HG03064 (cell line): ENCODE data around the gene NKAIN4.

ENCODE experiments used
- ATAC-seq: cut with Tn5 transposase; IDR thresholded peaks from one replicate; pipeline ENCODE4 v1.9.1; 2021; ENCODE audit warnings: low read depth; ENCODE audit not compliant: unreplicated experiment

The NKAIN4 gene

DNA sequence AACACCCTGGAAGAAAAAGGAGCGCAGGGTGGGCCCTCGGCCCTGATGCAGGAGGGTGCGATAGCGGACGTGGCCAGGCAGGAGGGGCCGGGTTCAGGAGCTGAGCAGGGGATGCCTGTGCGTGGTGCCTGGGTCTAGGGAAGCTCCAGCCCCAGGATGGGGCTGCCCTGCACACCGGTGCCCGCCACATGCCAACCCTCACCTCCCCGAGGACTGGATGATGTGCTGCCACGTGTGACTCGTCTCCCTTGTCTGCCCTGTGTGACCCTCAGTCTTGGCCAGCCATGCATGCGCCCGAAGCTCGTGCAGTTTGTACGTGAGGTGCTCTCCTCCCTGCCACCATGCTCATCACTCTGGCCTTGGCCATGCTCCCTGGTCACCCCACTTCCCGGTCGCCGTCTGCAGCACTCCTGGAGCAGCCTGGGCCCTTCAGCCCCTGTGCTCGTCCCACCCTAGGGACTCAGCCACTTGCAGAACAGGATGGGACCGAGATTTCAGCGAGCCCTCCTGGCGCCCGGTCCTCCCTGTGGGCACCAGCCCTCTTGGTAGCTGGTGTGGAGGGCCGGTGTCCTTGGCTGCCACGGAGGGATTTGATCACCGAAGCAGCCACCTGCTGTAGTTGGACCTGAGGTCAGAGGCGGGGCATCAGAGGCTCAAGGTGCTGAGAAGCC lies 34.5 kb upstream of the NKAIN4 start:
- no peak for ATAC-seq

DNA sequence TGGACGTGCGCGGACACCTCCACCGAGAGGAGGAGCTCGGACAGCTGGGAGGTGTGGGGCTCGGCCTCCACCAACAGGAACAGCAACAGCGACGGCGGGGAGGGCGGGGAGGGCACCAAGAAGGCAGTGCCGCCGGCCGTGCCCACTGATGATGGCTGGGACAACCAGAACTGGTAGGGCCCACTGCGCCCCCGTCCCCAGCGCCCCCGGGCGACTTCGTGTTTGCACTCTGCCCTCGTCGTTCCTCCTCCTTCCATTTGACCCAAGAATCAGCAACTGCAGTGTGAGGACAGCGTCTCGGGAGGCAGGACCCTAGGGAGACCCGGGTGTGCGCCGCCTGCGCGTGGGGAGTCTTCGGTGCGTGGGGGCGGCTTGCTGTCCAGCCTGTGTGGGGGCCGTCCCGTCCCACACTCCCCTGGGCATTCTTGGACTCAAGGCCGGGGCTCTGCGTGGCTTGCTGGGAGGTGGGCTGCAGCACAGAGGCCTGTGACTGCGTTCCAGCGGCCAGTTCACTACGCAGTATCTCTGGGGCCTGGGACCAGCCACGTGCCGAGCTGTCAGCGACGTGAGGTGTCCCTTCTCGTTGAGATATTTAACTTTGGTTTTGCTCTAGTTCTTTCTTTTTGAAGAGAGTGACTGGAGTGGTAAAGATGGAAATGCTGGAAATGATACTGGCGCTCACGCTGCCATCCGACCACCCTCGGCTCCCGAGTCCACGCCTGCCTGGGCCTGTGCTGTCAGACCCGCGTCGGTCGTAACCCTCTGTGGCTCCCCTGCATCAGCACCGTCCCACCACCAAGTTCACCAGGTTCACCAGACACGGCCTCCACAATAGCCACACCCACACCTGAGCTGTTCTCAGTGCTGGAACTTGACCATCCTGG lies 33.7 kb upstream of the NKAIN4 start:
- no peak for ATAC-seq

DNA sequence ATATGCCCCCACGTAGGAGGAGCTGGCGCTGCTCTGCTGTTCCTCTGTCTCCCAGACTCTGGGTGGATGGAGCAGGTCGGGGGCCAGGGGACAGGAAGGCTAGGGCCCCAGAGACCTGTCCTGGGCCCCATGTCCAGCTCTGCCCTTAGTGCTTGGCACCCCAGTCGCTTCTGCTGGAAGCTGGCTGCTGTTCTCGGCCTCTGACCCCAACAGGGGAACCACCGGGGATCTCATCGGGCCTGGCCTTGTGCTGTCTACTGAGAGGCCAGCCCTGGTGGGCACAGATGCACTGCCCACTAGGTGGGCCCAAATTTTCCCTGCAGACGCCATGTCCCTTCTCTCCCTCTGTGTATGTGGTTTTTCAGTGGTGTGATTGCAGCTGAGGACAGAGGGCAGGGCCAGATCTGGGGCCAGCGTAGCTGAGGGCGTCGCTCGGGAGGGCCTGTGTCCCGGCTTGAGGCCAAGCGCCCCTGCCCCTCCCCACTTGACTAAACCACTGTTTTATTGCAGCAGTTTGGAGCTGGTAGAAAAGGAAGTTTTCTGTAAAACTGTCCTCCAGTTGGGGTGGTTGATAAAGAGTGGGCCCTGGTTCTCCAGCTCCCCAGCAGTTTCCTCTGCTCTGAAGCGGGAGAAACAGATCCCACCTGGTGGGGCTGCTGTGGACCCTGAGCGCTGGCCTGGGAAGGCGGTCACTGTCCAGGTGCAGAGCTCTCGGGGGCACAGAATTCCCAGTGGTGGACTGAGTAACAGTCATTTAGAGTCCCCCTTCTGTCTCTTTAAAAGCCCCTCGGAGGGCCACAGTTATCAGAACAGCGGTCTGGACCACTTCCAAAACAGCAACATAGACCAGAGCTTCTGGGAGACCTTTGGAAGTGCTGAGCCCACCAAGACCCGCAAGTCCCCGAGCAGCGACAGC lies 32.8 kb upstream of the NKAIN4 start:
- no peak for ATAC-seq

DNA sequence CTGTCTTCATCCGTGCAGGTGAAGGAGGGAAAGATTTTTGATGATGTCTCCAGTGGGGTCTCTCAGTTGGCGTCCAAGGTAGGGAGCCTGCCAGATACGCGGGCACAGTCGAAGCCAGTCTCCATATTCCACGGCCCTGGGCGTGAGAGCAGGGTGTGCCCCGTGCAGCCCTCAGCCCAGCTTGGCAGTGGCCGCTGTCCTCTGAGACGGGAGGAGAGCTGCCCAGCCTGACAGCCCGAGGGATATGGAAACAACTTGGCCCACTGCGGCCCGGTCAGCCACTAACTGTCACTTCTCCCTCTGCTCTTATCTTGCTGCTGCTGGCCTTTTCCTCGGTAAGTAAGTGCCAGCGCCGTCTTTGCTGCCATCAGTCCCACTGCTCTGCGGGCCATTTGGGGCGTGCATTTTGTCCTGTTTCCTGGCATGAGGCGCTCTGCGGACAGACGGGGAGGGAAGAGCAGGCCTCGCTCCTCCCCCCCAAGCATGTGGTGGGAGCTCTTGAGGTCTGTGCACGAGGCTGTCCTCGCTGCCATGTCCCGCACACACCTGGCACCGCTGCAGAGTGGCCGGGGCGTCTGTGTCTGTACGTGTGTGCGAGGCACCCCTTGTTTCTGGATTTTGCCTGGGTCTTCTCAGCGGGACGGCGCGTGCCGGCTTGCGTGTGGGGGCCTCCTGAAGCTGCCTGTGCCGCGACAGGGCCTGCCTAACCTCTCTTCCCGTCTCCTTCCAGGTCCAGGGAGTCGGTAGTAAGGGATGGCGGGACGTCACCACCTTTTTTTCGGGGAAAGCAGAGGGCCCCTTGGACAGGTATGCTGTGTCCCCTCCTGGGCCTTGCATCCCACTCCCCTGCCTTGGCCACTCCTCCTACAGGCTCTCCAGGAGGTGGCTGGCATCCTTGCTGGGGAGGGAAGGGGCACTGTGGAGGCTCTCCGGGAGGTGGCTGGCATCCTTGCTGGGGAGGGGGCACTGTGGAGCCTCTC lies 31.7 kb upstream of the NKAIN4 start:
- no peak for ATAC-seq

DNA sequence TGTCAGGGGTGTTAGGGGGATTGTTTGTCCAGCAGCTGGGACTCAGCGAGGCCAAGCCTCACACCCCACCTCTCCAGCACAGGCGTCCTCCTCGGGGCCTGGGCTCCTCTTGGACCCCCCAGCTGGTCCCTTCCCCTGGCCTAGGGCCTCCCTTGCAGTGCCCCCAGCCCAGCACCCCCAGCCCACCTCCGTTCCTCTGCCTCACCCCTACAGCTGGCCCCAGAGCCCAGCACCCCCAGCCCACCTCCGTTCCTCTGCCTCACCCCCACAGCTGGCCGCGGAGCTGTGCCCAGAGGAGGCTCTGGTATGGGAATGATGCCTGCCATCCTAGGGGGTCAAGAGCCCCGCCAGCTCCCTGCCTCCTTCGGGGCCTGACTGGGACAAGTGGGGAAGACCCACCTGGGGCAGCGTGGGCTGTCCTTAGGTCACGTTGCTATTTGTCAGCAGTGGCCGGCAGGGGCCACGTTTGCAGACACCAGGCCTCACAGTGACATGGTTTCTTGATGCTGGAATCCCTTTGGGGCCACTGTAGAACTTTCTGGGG lies 30.8 kb upstream of the NKAIN4 start:
- ATAC-seq, result no peak

DNA sequence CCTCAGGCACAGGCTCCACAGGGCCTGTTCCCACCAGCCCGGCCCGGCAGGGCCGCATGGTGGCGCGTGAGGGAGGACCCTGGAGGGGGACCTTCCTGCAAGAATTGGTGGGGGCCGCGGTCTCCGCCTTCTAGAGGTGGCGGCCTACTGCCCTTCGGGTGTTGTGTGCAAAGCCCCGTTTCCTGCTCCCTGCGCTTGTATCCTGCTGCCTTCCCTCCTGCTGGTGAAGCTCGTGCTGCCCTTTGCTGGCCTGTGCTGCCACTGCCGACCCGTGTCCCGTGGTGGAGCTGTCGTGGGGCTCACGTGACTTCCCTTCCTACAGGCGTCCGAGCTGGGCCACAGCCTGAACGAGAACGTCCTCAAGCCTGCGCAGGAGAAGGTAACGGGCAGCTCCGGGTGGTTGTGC lies 30.3 kb upstream of the NKAIN4 start:
- ATAC-seq, result no peak

DNA sequence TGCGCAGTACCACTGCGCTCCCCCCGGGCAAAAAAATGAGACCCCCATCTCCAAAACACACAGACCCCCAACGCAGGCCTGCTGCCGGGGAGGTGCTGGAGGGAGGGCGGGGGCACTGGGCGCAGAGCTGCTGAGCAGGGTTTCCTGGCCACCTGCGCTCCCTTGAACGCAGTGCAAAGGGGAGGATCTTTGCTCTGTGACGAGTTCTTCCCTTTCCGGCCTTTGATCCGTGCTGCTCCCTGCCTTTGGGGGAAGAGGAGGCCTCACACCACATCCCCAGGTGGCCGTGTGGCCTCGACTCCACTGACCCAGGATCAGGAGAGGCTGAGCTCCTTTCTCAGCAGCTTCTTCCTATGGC lies 29.8 kb upstream of the NKAIN4 start:
- no peak for ATAC-seq

DNA sequence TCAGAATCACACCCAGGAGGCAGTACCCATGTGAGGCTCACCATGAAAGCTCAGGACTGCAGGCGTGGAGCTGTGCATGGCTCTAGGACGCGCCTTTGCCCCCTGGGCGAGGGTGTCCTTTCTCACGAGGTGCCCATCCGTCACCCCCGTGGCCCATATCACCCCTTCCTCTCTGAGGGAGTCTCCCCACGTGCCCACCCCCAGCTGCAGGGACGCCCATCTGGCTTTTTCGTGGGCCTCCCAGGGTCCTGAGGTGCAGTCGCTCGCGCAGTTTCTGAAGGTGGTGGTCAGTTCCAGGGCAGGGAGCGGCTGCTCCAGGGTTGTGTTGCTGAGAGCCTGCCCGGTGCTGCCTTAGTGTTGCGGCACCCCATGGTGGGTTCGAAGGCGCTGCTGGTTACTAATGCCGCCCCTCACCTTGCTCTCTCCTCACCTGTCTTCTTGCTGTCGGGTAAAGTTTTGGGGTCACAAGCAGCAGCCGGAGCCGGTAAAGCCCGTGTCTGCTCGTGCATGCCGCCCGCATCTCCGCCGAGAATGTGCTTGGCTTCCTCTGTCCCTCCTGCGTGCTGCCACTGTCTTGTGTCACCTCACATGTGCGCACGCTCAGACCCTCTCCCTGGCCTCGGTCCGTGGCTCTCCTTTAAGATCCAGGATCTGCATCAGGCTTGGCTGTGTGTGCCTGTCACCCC lies 29.3 kb upstream of the NKAIN4 start:
- ATAC-seq, result no peak

DNA sequence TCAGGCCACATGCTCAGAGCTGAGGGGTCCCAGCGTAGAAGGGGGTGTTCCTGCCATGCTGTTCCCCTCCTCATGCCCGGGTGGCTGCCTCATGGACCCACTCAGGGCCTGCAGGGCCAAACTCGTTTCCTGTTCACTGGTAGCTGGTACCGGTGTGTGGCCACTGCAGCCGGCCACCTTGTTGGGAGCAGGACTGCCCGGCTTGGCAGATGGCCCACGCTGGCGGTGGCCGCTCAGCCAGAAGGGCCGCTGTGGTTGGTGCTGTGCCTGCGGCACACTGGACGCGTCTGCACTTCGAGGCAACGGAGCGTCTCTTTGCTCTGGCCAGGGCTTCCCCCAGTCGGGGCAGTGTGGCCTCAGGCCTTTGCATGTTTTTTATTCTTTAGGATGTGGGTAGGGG lies 28.7 kb upstream of the NKAIN4 start:
- no peak for ATAC-seq

DNA sequence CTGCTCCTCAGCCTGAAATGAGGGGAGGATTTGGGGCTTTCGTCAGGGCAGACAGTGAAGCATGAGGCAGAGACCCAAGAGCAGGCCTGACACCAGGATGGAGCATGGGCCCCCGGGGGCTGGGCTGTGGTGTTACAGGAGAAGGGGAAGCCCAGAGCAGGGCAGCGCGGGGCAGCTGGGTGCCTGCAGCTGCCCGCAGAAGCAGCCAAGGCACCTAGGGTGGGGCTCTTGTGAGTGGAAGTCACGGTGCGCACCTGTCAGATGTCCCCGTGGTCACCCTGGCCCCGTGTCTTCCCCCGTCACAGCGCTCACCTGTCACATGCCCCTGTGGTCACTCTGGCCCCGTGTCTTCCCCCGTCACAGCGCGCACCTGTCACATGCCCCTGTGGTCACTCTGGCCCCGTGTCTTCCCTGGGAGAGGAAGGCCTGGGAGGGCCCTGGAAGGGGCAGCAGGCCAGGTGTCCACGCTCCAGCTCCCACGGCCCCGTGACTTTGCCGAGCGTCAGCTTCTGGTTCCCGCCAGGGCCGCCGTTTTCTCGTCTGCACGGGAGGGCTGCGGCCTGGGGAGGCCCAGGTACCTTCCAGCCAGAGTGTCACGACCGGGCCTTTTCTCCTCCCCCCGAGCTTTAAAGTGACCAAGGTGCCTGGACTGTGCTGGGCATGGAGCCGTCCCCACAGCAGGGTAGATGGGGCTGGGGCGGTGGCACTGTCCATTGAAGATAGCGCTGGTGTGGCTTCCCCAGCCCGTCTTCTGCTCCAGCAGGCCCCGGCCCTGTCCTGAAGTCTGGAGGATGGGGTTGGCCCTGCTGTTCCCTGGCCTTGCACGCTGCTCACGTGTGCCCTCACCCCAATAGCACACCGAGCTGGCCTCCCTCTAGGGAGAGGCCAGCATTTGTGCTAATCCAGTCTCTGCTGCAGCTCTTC lies 27.7 kb upstream of the NKAIN4 start:
- ATAC-seq, result no peak

DNA sequence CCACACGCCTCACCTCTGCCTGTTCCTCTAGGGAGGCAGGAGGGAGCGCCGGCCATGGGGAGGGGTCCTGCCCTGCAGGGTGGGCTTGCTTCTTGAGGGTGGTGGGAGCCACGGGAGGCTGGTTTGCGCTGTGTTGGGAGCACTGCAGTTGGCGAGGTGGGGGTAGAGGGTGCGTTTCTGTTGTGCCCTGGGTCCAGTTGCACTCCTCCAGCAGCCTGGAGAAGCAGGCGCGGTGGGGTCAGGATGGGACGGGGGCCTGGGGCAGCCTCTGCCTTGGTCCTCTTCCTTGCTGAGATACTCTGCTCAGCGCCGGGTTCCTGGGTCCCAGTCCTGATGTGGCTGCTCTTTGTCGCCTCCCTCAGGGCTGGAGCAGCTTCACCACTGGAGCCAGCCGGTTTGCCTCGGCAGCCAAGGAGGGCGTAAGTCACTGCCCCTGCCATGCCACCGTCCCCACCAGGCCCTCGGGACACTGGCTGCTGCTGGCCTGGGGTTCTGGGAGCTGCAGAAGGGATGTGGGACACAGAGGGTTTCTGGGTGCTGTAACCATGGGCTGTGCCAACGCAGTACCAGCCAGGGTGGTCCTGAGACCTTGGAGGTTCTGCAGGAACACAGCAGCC lies 26.8 kb upstream of the NKAIN4 start:
- no peak for ATAC-seq

DNA sequence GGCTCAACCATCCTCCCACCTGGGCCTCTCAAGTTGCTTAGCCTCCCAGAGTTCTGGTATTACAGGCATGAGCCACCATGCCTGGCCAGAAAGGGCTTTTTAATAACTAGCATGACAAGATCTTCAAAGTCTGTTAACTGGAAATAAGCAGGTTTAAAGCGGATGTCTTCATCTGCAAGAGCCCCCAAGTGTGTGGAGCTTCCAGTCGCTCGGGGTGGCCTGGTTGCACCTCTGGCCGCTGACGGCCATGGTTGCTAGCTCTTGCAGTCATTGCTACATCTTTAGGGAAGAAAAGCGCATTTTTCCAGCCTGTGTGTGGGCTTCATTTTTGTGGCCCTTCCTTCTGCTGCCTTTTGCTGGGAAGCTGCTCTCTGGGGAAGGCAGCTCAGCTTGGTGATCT lies 26.1 kb upstream of the NKAIN4 start:
- ATAC-seq, result no peak

DNA sequence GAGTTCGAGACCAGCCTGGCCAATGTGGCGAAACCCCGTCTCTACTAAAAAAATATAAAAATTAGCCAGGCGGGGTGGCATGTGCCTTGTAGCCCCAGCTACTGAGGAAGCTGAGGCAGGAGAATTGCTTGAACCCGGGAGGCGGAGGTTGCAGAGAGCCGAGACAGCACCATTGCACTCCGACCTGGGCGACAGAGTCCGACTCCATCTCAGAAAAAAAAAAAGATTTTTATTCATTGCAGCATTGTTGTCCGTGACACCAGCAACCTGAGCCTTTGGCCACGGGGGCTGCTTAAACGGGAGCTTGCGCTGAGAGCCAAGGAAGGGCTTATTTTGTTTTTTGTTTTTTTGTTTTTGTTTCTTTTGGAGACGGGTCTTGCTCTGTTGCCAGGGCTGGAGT lies 25.7 kb upstream of the NKAIN4 start:
- ATAC-seq, result no peak

DNA sequence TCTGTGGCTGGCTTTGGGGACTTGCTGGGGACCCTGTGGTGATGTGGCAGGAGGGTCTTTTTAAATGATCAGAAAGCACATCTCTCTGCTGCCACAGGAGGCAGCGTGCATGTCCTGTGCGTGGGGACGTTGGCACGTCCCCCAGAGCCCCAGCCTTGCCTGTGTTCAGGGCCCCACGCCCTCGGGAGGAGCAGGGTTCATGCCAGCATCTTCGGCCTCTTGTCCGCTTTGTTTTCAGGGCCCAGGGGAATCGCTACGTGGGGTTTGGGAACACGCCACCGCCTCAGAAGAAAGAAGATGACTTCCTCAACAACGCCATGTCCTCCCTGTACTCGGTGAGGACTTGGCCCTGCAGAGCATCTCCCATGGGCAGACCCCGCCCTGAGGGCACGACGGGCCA lies 24.4 kb upstream of the NKAIN4 start:
- ATAC-seq, result no peak

DNA sequence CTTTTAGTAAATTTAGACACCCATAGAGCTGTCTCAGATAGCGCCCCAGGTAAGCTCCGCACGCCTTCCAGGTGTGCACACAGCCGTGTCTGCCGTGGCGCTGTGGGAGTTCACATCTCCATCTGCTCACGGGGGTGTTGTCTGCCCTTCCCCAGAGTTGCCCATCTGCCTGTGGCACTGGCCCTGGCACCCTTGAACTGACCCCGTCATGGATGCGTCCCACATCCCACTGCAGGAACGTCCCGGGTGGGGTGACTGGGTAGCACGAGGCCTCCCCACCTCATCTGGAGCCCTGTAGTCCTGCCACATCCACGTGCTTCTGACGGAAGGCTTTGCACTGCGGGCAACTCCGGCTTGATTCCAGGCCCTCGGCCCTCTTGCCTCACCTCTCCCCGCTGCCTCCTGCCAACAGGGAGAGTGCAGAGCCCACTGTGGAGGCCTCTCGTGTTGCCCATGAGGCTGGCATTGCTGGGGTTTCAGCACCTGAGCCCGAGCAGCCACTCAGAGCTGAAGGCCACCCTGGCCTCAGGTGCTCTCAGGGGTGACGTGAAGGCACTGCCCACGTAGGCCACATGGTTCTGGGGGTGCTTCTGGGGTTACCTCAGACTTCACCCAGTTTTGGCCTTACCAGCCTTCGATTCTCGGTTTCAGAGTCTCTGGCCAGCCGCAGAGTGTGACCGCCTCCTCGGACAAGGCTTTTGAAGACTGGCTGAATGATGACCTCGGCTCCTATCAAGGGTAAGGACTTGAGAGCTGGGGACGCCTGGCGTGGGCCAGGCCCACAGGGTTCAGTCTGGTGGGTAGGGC lies 23.4 kb upstream of the NKAIN4 start:
- no peak for ATAC-seq

DNA sequence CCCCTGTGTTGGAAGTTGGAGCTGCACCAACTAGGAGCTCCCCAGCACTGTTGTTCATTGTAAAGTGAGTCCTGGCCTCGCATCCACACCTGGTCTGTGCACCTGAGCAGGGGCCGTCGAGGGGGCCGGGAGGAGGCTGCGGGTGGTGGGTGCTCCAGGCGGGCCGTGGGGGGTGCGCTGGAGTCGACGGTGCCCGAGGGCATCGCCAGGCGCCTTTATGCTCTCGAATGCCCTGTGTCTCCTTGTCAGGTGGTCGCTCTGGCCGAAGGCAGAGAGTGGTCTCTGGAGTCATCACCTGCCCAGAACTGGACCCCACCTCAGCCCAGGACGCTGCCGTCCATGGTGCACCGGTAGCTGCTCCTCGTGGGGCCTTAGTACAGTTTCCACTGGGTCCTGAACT lies 22.7 kb upstream of the NKAIN4 start:
- ATAC-seq, result no peak

DNA sequence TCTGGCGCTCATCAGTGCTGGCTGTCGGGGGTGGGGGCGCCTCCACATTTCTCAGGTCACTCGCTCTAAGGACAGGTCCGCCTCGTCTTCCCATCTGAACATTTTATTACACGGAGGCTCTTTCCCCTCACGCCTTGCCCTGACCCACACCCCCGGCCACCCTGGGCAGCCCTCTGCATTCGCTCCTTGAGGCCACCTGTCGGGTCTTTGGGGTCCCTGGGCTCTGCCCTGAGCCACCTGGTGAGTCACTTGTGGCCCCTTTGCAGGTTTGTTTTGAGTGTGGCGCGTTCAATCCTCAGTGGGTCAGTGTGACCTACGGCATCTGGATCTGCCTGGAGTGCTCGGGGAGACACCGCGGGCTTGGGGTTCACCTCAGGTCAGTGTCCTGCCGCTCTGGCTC lies 21.6 kb upstream of the NKAIN4 start:
- no peak for ATAC-seq
